Pericardium fibroblast (primary cell): ENCODE results near the gene HSPH1. TPM values are rescaled to one million over a fixed set of nuclear protein-coding genes. Genes with fewer than 3 reads are reported as not detected.

Source experiments
- total RNA-seq: library from RNA; depleted of rRNA; stranded (reverse); fragments of >200 nt; gene quantifications from 2 replicates; pipeline ENCODE4 v1.2.3, GENCODE V29; 2015

Gene HSPH1
- total RNA-seq = 14.9 and 21.7 TPM in 2 replicates

DNA sequence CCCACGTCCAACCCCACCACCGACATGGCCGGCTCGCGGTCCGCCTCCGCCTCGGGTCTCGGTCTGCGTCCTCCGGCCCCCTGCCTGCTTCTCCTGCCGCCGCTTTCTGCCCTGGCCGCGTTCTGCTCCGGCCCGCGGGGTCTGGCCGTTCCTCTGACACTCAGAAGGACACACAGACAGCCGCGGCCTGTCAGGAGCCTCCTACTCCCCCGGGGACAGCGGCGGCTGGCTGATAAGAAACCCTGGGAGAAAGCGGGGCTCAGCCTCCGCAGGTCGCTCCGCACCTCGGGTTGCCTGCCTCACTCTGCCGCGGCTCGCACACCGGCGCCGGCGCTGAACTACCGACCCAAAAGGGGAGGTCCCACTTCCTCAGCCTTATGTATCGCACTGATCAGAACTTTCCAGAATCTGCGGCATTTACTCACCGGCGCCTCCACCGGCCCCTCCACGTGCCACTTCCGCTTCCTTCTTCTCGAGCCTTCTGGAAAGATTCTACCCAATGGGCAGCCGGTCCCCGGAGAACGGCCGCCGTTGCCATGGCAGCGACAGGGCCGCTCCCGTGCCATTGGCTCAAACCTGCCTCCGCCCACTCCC lies at the start of gene HSPH1:
TSS of gene HSPH1 (minus strand) at position 348 of the 594 bp plus-strand sequence. CDS start at position 26, 322 bp downstream.

GRCh38 chr13:31199849-31200636 lies 38.3 kb upstream of the HSPH1 start, which contains the start of gene B3GLCT:
Gene B3GLCT (plus strand): TSS chr13:31199975. CDS start chr13:31200085, 110 bp downstream.

Other genes starting within 250 kb of the HSPH1 start
- not detected in 2 replicates for gene TEX26, start 229.2 kb downstream of the HSPH1 start, total RNA-seq
- 6.7 and 7.0 TPM in 2 replicates for gene B3GLCT, start 38.1 kb upstream of the HSPH1 start, total RNA-seq